Posterior vena cava (tissue), 2 donors: ENCODE measurements around the gene SPRR1A. TPM values are rescaled to one million over a fixed set of nuclear protein-coding genes. Genes with fewer than 3 reads are reported as not detected.

Experiments used
- DNase-seq: peaks from one replicate; pipeline ENCODE4 v3.0.0-alpha.2; 2020; ENCODE audit warnings: low spot score
- intact Hi-C, 2 donors: fragments of 100-400 bp; cut with DNase I; formaldehyde crosslinking; loops; one replicate each; pipeline versions ENCODE4 v1.14.1 to v1.14.2; 2022 to 2023
- long read RNA-seq, 2 donors: library from polyadenylated mRNA; unstranded; transcript quantifications; one replicate each; pipeline ENCODE4 v2.0.0, GENCODE V29; 2020 to 2021
- total RNA-seq, 2 donors: library from RNA; stranded (reverse); fragmentation: NEBNext Ultra II Directional; extraction: Animal tissue kit (Norgen Biotek cat#: 25700); gene quantifications; one replicate each; pipeline ENCODE4 v1.2.1, GENCODE V29; 2021
- donor health status: DM: yes; HTN: yes; CAD: no.
- donor health status: DM: yes; HTN: yes; CAD: no.

The SPRR1A gene, protein sequence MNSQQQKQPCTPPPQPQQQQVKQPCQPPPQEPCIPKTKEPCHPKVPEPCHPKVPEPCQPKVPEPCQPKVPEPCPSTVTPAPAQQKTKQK
- total RNA-seq = not detected
- long read RNA-seq, donor 1 = 0 reads
- long read RNA-seq, donor 2 = 0 reads

DNA sequence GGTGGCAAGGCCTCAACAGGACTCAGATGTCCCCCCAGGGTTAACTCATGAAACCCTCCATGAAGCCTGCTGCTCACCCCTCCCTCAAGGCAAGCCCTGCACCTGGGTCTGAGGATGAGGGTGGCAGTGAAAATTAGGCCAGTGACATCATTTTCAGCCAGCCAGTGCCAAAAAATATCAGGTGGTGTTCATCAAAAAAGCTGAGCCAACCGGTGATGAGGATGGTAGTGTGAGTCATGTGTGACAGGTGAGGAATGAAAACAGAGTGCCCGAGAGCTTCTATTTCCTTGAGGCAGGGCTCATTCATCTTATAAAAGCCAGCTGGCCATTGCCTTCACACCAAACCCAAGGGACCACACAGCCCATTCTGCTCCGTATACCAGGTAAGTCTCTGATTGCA lies at the start of gene SPRR1A:
TSS of gene SPRR1A (plus strand) at position 339 of the 400 bp plus-strand sequence. CDS start 1,150 bp downstream, outside the sequence.
- intact Hi-C loops = no loop called here
- no peak for DNase-seq

DNA sequence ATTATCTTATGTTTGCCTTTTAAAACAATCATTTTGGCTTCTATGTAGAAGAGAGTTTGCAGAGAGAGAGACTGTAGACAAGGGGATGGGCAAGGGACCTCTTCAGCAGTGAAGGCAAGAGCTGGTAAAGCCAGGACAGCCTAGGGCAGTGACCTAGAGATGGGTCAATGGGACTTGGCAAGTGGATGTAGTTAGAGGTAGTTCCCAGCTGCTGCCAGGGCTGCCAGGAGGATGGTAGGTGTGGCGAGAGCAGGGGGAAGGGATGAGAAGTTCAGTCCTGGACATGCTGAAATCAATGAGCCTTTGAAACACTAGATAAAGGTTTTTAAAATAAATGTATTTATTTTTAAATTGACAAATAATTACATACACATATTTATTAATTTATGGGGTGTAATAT lies 43.3 kb upstream of the SPRR1A start:
- no peak for DNase-seq
- intact Hi-C loops = no loop called here

DNA sequence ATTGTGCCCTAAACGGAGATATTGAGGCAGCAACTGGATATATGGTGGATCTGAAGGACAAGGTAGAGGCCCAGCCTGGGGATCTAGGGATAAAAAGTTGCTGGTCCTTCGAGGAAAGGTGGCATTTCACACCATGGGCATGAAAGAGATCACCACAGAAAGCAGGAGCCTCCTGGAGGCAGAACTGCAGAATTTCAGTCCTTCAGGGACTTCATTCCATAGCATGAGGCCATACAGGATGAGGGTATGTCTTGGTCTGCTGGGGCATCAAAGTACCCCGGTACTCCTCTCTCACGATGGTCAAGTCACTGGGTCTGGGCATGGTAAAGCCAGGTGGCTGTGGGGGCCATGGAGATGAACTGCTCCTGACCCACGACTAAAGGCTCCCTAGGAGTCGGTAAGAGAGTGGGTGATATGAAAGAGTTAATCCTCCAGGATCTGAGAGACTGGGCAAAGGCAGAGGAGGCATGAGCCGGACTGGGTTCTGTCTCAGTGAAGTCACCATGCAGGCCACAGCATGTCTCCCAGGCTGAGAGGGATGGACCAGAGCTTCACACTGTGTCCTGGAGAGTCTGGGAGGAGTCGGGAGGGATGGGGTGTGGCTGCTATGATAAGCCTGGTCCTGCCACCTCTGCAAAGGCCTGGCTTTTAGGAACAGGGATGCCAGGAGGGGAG lies 42.7 kb upstream of the SPRR1A start:
- no peak for DNase-seq
- intact Hi-C loops = no loop called here

DNA sequence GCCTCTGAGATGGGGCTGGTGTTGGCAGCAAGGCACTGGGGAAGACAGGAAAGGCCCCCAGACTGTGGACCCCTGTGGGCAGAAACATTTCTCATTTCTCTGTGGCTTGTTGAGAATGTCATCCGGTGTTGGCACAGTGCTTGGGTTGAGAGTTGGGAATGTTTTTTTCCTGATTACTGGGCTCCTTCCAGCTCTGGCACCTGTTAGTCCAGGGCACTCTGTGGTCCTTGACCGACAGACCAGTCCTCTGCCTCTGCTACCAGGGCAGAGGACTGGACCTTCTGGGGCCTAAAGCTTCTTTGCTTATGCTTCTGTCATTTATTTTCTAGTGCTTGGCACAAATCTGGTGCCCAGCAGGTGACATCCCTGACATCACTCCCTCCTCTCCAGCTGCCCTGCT lies 41.7 kb upstream of the SPRR1A start:
- intact Hi-C loops = no loop called here
- DNase-seq = no peak

DNA sequence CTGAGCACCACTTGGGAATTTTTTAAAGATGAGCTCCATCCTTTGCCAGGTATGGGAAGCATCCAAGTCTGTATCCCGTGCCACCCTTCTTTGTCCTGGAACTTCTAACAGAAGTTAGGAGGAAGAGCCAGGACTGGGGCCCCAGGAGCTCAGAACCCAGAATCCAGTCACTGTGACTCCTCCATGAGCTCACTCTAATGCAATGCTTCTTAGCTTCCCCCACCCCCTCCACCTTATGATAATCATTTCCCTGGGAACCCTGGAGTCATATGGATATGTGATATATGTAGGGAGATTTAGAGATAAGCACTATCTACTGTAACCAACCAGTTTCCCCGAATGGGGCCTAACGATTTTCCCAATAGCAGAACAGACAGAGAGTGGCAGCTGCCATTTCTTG lies 37.6 kb upstream of the SPRR1A start:
- no peak for DNase-seq
- intact Hi-C loops = no loop called here

DNA sequence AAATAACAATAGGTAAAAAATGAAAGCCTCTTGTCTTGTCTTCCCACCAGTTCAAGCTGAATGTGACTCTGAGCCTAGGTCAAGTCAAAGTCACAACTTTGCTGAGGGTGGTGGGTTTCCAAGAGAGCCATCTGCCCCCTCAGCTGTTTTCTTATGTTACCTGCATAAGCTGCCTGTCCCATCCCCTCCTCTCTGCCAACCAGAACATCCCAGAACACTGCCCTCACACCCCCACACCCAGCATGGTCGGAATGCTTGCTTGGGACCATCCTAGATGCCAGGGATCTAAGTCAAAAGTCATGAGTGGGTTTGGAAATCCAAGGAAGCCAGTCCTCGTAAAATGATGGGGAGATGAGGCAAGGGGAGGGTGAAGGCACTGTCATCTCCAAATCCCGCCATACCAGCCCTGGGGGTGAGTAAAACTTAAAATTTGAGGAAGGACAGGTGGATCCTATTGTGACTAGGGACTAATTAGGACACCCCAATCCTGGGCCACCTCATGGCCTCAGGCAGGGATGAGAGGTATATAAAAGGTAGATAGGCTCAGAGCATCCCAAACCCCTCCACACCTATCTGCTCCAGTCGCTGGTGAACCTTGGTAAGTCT lies 37.1 kb upstream of the SPRR1A start, which contains the start of gene SPRR5:
TSS of gene SPRR5 (plus strand) at position 556 of the 606 bp plus-strand sequence. CDS start 1,349 bp downstream, outside the sequence.
- intact Hi-C loops = no loop called here
- DNase-seq = no peak

DNA sequence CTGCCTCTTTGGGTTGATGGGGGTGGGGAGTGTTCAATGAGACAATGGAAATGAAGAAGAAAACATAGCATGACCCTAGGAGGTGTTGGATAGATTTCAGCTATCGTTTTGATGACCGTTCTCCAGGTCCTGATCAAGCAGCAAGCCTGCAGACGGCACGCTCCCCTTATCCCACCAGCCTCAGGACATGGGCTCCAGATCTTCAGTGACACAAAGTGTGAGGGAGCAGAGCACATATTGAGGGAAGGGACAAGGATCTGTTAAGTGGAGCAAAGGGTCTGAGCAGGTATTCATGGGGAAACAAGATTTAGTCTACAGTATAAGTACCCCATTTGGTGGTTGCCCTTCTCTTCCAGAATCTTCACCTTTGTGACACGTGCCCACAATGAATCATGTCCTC lies 32.2 kb upstream of the SPRR1A start:
- no peak for DNase-seq
- intact Hi-C loops = no loop called here

DNA sequence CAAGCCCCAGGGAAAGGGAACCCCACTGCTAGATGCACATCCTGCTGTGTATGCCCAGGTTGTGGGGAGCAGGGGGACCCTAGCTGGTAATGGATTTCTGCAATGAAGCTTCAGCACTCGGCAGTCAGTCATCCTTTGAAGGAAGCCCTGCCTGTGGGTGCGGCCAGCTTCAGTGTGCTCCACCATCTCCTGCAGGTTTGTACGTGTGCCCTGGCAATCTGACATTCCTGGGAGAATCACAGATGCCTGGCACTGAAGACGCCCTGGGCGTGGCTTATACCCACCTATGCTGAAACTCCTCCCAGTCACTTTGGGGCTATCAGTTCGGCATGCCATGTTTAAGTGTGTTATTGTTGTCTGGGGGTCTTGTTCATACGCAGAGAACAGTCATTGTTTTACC lies 30.1 kb upstream of the SPRR1A start:
- intact Hi-C loops = no loop called here
- no peak for DNase-seq

DNA sequence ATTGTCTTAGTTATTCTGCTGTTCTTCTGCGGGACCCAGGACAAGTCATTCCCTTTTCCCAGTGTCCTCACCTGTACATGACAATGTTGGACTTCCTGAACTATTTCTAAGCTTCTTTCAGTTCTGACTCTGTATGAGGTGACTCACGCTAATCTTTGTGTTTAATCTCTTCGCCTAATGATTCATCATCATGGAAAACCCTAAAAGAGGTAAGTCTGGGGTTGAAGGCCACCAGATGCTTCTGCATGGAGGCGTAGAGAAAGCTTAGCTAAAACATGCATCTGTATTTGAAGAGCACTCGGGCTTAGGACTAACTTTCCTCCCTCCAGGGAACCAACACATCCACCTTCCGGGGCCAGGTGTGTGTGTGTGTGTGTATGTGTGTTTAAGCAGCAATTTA lies 29.4 kb upstream of the SPRR1A start:
- intact Hi-C loops = no loop called here

DNA sequence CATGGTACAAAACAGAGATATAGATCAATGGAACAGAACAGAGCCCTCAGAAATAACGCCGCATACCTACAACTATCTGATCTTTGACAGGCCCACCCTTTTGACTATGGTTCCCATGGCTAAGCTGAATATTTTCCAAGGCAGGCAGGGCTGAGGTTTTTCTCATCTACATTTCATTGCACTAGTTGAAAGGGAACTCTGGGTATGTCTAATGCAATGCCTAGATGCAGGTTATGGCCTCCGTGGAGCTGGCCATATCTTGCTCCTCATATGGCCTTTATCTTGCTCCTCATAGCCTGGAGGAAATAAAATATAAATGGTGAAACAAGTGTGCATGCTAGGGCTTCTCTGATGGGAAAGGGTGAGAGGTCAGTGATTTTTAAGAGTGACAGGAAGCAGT lies 26.3 kb upstream of the SPRR1A start:
- DNase-seq = no peak
- intact Hi-C loops = no loop called here

More for the DNA sequence above, 29.4 kb upstream of the SPRR1A start:
- DNase-seq = no peak

DNA sequence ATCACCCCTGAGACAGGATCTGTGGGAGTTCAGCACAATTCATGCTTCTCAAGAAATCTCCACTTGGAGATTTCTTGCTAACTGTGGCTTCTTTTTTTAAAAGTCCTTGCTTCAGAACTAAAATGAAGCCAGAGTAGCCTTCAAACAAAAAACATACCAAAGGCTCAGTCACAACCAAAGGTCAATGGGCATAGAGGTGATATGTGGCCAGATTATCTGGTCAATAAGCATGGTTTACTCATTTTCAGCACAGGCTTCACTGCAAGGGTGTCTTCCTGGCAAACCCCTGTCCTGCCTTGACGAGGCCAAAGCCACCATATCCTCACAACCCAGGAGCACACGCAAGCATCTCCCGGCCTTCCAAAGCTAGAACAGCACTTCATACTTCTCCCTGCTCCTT lies 24.6 kb upstream of the SPRR1A start:
- no peak for DNase-seq
- intact Hi-C loops = no loop called here

DNA sequence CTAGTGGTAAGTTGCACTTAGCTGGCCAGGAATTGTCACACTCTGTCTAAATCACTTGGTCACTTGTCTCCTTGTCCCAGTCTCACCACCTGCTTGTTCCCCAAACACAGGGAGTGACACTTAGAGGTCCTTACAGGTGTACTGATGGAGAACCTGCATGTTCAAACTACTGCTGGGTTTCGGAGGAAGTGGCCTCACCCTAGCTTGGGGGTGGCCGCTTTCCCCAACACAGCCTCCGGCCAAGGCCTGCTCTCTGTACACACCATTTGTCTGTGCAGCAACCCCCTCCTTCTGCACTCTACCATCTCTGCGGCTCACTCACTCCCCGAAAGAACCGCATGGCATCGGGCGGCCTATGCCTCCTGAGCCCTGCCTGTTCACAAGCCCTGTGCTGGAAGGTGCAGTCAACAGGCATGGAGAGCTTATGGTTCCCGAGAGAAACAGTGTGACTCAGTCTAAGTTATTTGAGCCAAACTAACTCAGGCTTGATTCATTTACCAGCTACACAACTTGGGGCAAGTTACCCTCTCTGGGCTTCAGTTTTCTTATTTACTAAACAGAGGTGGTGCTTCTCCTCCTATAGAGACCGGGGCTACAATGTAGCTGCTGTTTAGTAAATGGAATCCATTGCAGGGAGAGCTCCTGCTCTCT lies 24.0 kb upstream of the SPRR1A start:
- no peak for DNase-seq
- intact Hi-C loops = no loop called here

DNA sequence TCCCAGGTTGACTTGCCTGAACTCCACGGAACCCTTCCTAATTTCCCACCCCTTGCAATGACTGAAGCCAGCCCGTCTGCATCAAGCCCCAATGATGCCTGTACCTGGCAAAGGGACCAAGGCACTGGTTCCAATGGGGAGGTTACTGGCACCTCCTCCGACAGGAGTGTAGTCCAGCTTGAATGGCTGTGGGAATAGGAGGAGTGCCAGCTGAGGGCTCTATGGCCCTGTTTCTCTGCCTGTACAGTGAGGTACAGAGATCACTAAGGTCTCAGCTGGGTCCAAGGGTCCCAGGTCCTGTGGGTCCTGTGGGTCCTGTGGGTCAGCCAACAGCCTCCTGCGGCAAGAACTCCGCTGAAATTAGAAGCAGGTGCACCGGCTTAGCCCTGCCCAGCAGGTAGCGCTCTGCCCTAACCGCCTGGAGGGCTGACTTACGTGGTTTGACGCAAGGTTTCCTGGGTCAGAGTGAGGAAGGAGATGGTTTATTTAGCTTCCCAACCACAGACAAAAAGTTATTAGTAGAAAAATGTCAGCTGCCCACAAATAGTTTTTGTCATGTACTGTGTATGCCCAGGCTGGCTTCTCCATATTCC lies 23.3 kb upstream of the SPRR1A start:
- intact Hi-C loops = no loop called here
- DNase-seq = no peak

DNA sequence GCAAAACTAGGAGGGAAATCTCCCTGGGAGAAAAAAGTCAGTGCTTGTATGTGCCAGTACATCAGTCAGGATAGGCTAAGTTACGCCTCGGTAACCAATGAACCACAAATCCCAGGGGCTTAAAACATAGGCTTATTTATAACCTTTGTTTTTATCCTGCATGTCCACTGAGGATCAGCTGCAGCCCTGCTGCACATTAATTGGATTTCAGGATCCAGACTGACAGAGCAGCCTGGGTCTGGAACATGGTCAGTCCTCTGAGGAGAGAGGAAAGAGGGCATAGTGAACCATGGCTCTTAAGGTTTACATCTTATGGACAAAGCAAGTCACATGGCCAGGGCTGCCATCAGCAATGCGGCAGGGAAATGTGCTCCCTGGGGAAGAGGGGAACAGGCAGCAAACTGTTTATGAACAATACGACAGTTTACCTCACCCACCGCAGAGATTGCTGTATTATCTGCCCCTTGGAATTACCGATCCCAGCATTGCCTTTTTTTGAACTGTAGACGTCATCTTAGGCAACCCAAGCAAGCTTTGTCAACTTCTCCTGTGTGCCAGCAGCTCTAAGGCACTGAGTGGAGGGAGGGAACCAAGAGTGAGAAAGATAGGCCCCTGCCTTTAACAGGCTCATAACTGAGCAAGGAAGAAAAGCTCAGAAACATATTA lies 22.5 kb upstream of the SPRR1A start:
- intact Hi-C loops = no loop called here
- DNase-seq = no peak

DNA sequence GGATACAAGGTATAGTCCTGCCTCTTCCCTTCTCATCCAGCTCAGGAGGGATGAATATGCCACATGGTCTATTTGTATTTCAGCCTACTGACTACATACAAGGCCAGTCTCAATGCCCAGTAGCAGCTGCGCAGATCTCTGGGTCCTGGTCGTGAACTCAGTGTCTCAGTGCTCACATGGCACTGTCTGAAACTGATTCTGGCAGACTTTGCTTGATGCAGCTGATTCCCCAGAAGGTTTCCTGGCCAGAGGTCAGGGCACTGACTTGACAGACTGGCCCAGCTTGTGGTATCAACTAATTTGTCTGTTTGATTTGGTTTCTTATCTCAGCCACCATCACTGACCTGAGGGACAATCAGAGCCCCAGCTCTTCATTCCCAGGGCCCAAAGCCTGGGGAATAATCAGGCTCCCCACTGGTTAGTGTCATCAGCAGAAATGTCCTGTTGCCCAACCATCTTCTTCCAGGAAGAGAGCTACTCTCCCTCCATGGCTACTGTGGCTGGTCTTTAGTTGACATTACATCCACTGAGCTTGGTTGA lies 20.9 kb upstream of the SPRR1A start:
- no peak for DNase-seq
- intact Hi-C loops = no loop called here

DNA sequence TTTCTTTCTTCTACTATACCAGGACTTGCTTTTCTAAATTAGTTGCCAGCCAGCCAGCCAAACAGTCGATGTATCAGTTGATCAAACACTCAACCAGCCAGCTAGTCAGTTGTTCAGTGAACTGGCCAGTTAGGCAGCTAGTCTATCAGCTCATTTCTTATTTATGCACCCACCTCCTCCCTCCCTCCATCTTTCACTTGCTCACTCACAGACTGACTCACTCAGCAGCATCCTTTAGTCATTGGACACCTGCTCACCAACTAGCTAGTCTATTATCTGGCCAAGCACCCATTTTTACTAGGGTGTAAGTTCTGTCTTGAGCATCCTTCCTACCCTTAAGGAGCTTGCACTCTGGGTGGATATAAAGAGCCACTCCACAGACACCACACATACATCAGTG lies 19.3 kb upstream of the SPRR1A start:
- intact Hi-C loops = no loop called here
- no peak for DNase-seq

DNA sequence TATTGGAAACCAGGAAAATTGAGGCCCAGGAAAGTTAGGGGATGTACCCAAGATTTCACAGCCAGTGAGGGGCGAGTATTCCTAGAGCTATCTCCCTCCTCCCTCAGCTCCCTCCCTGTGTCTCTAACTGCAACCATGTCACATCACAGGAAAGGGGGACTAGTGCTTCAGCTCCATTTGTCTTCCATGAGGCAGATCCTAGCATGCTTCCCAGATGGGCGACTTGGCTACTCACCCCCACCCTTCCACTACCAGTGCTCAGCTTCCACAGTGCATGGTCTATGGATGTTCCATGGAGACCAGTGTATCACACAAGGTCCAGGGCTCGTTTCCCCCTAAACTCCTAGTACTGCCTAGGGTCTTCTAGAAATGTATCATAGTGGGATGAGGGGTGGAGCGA lies 18.0 kb upstream of the SPRR1A start:
- no peak for DNase-seq
- intact Hi-C loops = no loop called here

DNA sequence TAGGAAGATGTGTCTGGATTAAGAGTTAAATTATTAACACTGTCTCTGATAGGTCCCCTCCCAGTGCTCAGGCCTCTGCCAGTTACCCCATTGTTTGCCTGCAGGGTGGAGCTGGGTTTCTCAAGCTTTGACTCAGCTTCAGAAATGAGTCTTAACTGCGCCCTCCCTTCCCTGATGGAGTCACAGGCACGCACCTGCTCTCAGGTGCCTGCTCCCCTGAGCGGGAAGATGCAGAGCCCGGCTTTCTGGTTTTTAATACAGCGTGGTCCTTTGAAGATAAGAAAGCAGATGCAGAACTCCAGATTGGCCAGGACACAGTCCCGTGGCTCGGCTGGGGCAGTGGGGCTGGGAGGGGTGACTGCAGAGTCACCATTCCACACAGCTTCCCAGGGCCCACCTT lies 16.7 kb upstream of the SPRR1A start:
- intact Hi-C loops = no loop called here
- no peak for DNase-seq

DNA sequence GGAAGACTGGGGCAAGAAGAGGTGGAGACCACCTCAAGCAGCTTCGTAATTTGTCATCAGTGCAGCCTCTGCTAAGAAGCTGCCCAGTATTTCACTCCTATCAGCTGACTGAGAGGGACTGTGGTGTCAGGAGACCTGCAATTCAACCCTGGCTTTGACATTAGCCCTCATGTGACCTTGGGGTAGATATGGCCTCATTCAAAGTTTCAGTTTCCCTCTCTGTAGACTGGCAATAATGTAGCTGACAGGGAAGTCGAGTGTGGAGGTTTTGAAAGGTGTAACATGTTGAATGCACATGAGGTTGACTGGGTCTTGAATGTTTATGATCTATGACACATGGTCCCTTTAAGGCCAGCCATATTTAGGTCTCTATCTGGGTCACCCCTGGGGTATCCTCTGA lies 15.6 kb upstream of the SPRR1A start:
- DNase-seq = no peak
- intact Hi-C loops = no loop called here
